ENCODE data around the gene HIF3A.
"Not testable (repeated sequence)": the region's sequence is repeated elsewhere in the genome, so short reads cannot be mapped to it uniquely, and the experiment has no call there.

The HIF3A gene

GRCh38 chr19:46371371-46371901 is 74.6 kb downstream of the HIF3A start:
- no peaks in the 10 kb centered on the region for H3K9me3 ChIP-seq (ENCODE audit: control insufficient read depth, low read length)
- H3K27me3 ChIP-seq (ENCODE audit: control insufficient read depth, insufficient read depth, low read length): no peaks in the 10 kb centered on the region
- peaks cover 31% of the 10 kb centered on the region for H3K4me1 ChIP-seq (ENCODE audit: control insufficient read depth, insufficient read depth, low read length)
- H3K4me3 ChIP-seq (ENCODE audit: low read length): no peak overlapping the region
- H3K36me3 ChIP-seq (ENCODE audit: control insufficient read depth, insufficient read depth, low read length): no peaks in the 10 kb centered on the region
- H3K9ac ChIP-seq (ENCODE audit: low read length): peak overlapping the region; percentile 45

- Histone ChIP-seq H3K4me3 (ENCODE audit: low read length) (no peak overlapping the region), H3K36me3 (ENCODE audit: control insufficient read depth, insufficient read depth, low read length) (peaks cover 6% of the 10 kb centered on the region), H3K9me3 (ENCODE audit: control insufficient read depth, low read length) (no peaks in the 10 kb centered on the region), H3K9ac (ENCODE audit: low read length) (no peak overlapping the region), H3K4me1 (ENCODE audit: control insufficient read depth, insufficient read depth, low read length) (peaks cover 31% of the 10 kb centered on the region), H3K27me3 (ENCODE audit: control insufficient read depth, insufficient read depth, low read length) (no peaks in the 10 kb centered on the region)
These were observed 76.2 kb downstream of the HIF3A start for GRCh38 chr19:46372901-46373490.

- no peaks in the 10 kb centered on the region for H3K9me3 ChIP-seq (ENCODE audit: control insufficient read depth, low read length)
- H3K4me1 ChIP-seq (ENCODE audit: control insufficient read depth, insufficient read depth, low read length): peaks cover 31% of the 10 kb centered on the region
- no peaks in the 10 kb centered on the region for H3K27me3 ChIP-seq (ENCODE audit: control insufficient read depth, insufficient read depth, low read length)
- no peak overlapping the region for H3K9ac ChIP-seq (ENCODE audit: low read length)
- H3K36me3 ChIP-seq (ENCODE audit: control insufficient read depth, insufficient read depth, low read length): peaks cover 6% of the 10 kb centered on the region
- no peak overlapping the region for H3K4me3 ChIP-seq (ENCODE audit: low read length)
These were observed 76.9 kb downstream of the HIF3A start for GRCh38 chr19:46373491-46374359.

- Histone ChIP-seq H3K9ac (ENCODE audit: low read length) (no peak overlapping the region), H3K9me3 (ENCODE audit: control insufficient read depth, low read length) (no peaks in the 10 kb centered on the region), H3K4me3 (ENCODE audit: low read length) (no peak overlapping the region), H3K27me3 (ENCODE audit: control insufficient read depth, insufficient read depth, low read length) (no peaks in the 10 kb centered on the region), H3K4me1 (ENCODE audit: control insufficient read depth, insufficient read depth, low read length) (peaks cover 31% of the 10 kb centered on the region), H3K36me3 (ENCODE audit: control insufficient read depth, insufficient read depth, low read length) (peaks cover 6% of the 10 kb centered on the region)
These were observed 78.0 kb downstream of the HIF3A start for GRCh38 chr19:46374536-46375475.

- peaks cover 31% of the 10 kb centered on the region for H3K4me1 ChIP-seq (ENCODE audit: control insufficient read depth, insufficient read depth, low read length)
- H3K36me3 ChIP-seq (ENCODE audit: control insufficient read depth, insufficient read depth, low read length); H3K27me3 ChIP-seq (ENCODE audit: control insufficient read depth, insufficient read depth, low read length); H3K9me3 ChIP-seq (ENCODE audit: control insufficient read depth, low read length); H3K9ac ChIP-seq (ENCODE audit: low read length); H3K4me3 ChIP-seq (ENCODE audit: low read length): not testable (repeated sequence)
These were observed 78.7 kb downstream of the HIF3A start for GRCh38 chr19:46375476-46376067.

DNA sequence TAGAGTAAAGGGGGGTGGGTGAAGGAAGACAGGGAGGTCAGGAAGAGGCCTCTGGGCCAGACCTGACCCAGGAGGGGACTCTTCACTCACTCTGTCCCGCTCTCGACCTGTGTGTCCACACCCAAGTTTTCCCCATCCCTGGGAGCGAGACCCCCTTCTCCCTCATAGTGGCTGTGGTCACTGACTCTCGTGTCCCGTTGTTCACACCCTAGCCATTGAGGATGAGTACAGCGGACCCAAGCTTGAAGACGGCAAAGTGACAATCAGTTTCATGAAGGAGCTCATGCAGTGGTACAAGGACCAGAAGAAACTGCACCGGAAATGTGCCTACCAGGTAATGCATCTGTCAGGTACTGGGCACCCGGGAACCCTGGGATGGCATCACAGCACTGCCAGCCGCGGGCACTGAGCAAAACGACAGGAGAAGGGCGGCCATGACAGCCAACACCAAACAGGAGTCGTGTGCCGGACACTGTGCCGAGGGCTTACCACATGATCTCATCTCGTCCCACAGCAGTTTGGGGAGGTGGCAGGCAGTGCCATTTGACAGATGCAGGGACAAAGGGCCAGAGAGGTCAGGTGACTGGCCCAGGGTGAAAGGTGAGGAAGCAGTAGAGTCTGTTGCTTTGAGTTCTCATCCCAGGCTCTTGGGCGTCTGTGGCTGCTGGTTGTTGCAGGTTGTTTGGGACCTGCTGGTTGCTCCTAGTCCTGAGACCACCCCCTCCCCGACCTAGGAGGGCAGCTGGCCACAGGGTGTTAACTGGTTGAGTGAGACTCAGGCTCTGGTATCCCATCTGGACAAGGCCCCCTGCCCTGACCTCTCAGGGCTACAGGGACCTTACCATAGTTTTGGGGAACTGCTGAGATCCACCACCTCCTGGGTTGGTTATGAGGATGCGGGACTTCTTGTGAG is 79.7 kb downstream of the HIF3A start:
- peaks cover 27% of the 10 kb centered on the region for H3K4me1 ChIP-seq (ENCODE audit: control insufficient read depth, insufficient read depth, low read length)
- no peaks in the 10 kb centered on the region for H3K27me3 ChIP-seq (ENCODE audit: control insufficient read depth, insufficient read depth, low read length)
- H3K36me3 ChIP-seq (ENCODE audit: control insufficient read depth, insufficient read depth, low read length): peaks cover 6% of the 10 kb centered on the region

GRCh38 chr19:46378268-46378667 is 81.4 kb downstream of the HIF3A start:
- H3K9me3 ChIP-seq (ENCODE audit: control insufficient read depth, low read length): no peaks in the 10 kb centered on the region
- no peak overlapping the region for H3K9ac ChIP-seq (ENCODE audit: low read length)
- H3K27me3 ChIP-seq (ENCODE audit: control insufficient read depth, insufficient read depth, low read length): no peaks in the 10 kb centered on the region
- H3K36me3 ChIP-seq (ENCODE audit: control insufficient read depth, insufficient read depth, low read length): peaks cover 6% of the 10 kb centered on the region
- peaks cover 14% of the 10 kb centered on the region for H3K4me1 ChIP-seq (ENCODE audit: control insufficient read depth, insufficient read depth, low read length)
- no peak overlapping the region for H3K4me3 ChIP-seq (ENCODE audit: low read length)

More for the DNA sequence above, 79.7 kb downstream of the HIF3A start:
- no peaks in the 10 kb centered on the region for H3K9me3 ChIP-seq (ENCODE audit: control insufficient read depth, low read length)
- H3K4me3 ChIP-seq (ENCODE audit: low read length): no peak overlapping the region
- H3K9ac ChIP-seq (ENCODE audit: low read length): no peak overlapping the region

DNA sequence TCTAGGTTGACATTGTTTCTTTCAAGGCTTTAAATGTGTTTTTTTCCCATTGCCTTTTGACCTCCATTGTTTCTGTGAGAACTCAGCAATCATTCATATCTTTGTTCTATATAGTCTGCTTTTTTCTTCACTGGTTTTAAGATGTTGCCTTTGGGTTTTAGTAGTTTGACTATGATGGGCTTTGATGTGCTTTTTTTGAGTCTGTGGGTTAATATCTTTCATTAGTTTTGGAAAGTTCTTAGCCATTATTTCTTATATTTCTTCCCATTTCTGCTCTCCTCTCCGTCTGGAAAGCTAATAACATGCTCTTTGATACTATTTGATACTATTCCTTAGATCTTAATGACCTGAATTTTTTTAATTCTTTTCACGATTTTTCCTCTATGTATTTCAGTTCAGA is 83.8 kb downstream of the HIF3A start:
- Histone ChIP-seq H3K4me3 (ENCODE audit: low read length) (no peak overlapping the region), H3K9ac (ENCODE audit: low read length) (no peak overlapping the region)

DNA sequence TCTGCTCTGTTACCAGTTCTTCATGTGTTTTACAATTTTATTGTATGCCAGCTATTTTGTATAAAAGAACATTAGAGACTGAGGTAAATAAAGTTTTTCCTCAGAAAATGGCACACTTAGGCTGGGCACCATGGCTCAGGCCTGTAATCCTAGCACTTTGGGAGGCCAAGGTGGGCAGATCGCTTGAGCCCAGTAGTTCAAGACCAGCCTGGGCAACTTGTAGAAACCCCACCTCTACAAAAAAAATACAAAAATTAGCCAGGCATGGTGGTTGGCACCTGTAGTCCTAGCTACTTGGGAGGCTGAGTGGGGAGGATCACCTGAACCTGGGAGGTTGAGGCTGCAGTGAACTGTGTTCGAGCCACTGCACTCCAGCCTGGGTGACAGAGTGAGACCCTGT is 84.5 kb downstream of the HIF3A start:
- Histone ChIP-seq H3K4me3 (ENCODE audit: low read length) (no peak overlapping the region), H3K9me3 (ENCODE audit: control insufficient read depth, low read length) (no peaks in the 10 kb centered on the region), H3K9ac (ENCODE audit: low read length) (no peak overlapping the region), H3K4me1 (ENCODE audit: control insufficient read depth, insufficient read depth, low read length) (no peaks in the 10 kb centered on the region), H3K27me3 (ENCODE audit: control insufficient read depth, insufficient read depth, low read length) (no peaks in the 10 kb centered on the region), H3K36me3 (ENCODE audit: control insufficient read depth, insufficient read depth, low read length) (peaks cover 6% of the 10 kb centered on the region)

More for the DNA sequence above, 83.8 kb downstream of the HIF3A start:
- peaks cover 6% of the 10 kb centered on the region for H3K36me3 ChIP-seq (ENCODE audit: control insufficient read depth, insufficient read depth, low read length)
- H3K9me3 ChIP-seq (ENCODE audit: control insufficient read depth, low read length): no peaks in the 10 kb centered on the region
- H3K27me3 ChIP-seq (ENCODE audit: control insufficient read depth, insufficient read depth, low read length): no peaks in the 10 kb centered on the region
- no peaks in the 10 kb centered on the region for H3K4me1 ChIP-seq (ENCODE audit: control insufficient read depth, insufficient read depth, low read length)

DNA sequence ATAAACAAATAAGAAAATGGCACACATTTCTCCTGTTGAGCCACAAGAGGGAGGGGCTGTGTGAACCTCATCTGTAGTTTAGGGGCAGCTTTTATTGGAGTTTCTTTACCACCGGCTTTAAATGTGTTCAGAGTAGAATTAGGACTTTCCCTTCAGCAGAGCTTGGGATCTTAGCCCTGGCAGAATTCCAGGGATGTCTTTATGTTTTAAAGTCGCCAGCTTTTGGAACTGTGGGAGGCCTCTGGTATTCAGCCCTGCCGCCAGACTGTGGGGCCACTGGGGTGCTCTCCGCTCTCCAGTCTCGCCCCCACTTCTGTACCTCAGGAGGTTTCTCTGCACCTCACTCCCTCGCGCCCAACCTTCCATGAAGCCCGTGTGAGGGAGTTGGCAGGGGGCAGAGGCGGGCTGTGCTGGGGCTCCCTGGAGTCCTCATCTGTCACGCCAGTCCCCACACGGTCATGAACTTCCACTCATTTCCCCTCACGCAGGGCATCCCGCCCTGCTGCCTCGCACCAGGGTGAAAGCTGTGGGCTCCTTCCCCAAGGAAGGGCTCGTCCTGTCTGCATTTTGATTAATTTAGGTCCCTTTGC is 85.0 kb downstream of the HIF3A start:
- Histone ChIP-seq H3K27me3 (ENCODE audit: control insufficient read depth, insufficient read depth, low read length) (no peaks in the 10 kb centered on the region), H3K4me1 (ENCODE audit: control insufficient read depth, insufficient read depth, low read length) (no peaks in the 10 kb centered on the region), H3K36me3 (ENCODE audit: control insufficient read depth, insufficient read depth, low read length) (peaks cover 6% of the 10 kb centered on the region), H3K9me3 (ENCODE audit: control insufficient read depth, low read length) (no peaks in the 10 kb centered on the region), H3K9ac (ENCODE audit: low read length) (no peak overlapping the region), H3K4me3 (ENCODE audit: low read length) (no peak overlapping the region)

Data from mucosa of stomach (tissue), 1 donor.